WERI-Rb-1 (cell line): ENCODE data around the gene FKBP5.

ENCODE experiments used
- DNase-seq: peaks from one replicate; pipeline ENCODE4 v3.0.0-alpha.2; 2020
- H3K27ac ChIP-seq: fragments of 250-450 bp; sonication (Bioruptor Pico); 2 replicates; pipeline ENCODE4 v1.5.1; 2020; ENCODE audit warnings: mild to moderate bottlenecking, moderate library complexity
- H3K27me3 ChIP-seq: fragments of 250-450 bp; sonication (Bioruptor Pico); 2 replicates; pipeline ENCODE4 v1.5.1; 2021; ENCODE audit warnings: mild to moderate bottlenecking, low read depth, moderate library complexity; ENCODE audit not compliant: insufficient read depth, severe bottlenecking
- H3K36me3 ChIP-seq: fragments of 250-450 bp; sonication (Bioruptor Pico); 2 replicates; pipeline ENCODE4 v1.5.1; 2020; ENCODE audit warnings: mild to moderate bottlenecking, moderate library complexity
- H3K4me3 ChIP-seq: 2 replicates; pipeline ENCODE4 v1.5.1; 2011; ENCODE audit warnings: low read depth, mild to moderate bottlenecking, control low read depth, low read length
- H3K9me3 ChIP-seq: fragments of 250-450 bp; sonication (Bioruptor Pico); 2 replicates; pipeline ENCODE4 v1.5.1; 2021; ENCODE audit warnings: mild to moderate bottlenecking, moderate library complexity; ENCODE audit not compliant: severe bottlenecking
- TF ChIP-seq, protein P1 (sequence below): IDR thresholded peaks from 2 replicates; pipeline ENCODE4 v1.5.1; 2011; ENCODE audit warnings: low read depth, mild to moderate bottlenecking, control low read depth, inconsistent platforms, low read length

FKBP5 gene

DNA sequence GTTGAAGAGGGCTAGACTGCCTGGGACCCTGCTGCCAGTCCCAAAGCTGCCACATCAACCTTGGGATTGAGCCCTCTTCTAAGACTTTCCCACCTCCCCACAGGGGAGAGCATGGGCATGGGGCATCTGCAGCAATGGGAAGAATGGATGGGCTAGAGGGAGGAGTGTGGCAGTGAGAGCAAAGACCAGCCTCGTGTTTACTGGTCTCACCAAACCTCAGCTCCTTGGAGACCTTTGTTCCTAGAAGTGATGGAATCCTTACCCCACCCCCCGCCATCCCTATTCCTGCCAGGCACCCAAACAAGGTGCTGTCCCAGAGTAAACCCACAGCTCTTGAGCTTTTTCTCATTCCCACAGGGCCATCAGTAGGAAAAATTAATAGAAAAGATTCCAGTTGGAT lies 28.1 kb upstream of the FKBP5 start:
- Histone ChIP-seq H3K36me3 (no peaks in the 10 kb centered on the region), H3K27ac (no peak overlapping the region), H3K9me3 (no peaks in the 10 kb centered on the region), H3K4me3 (no peak overlapping the region), H3K27me3 (no peaks in the 10 kb centered on the region)
- no peak for DNase-seq
- TF ChIP-seq, protein P1, sequence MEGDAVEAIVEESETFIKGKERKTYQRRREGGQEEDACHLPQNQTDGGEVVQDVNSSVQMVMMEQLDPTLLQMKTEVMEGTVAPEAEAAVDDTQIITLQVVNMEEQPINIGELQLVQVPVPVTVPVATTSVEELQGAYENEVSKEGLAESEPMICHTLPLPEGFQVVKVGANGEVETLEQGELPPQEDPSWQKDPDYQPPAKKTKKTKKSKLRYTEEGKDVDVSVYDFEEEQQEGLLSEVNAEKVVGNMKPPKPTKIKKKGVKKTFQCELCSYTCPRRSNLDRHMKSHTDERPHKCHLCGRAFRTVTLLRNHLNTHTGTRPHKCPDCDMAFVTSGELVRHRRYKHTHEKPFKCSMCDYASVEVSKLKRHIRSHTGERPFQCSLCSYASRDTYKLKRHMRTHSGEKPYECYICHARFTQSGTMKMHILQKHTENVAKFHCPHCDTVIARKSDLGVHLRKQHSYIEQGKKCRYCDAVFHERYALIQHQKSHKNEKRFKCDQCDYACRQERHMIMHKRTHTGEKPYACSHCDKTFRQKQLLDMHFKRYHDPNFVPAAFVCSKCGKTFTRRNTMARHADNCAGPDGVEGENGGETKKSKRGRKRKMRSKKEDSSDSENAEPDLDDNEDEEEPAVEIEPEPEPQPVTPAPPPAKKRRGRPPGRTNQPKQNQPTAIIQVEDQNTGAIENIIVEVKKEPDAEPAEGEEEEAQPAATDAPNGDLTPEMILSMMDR, result no peak

GRCh38 chr6:35713006-35713767 lies 24.5 kb upstream of the FKBP5 start:
- Histone ChIP-seq H3K27ac (no peak overlapping the region), H3K4me3 (no peak overlapping the region), H3K36me3 (no peaks in the 10 kb centered on the region), H3K27me3 (no peaks in the 10 kb centered on the region), H3K9me3 (no peaks in the 10 kb centered on the region)
- TF ChIP-seq, protein P1, result no peak
- no peak for DNase-seq

DNA sequence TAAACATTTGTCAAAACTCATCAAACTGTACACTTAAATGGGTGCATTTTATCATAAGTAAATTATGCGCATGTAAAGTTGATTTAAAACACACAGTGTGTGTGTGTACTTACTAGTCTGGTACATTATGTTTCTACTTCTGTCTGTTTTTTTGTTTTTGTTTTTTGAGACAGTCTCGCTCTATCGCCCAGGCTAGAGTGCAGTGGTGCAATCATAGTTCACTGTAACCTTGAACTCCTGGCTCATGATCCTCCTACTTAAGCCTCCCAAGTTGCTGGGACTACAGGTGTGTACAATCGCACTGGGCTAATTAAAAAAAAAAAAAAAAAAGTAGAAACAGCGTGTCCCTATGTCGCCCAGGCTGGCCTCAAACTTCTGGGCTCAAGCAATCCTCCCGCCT lies 23.0 kb upstream of the FKBP5 start:
- Histone ChIP-seq H3K9me3 (no peaks in the 10 kb centered on the region), H3K27ac (no peak overlapping the region), H3K4me3 (no peak overlapping the region), H3K36me3 (no peaks in the 10 kb centered on the region), H3K27me3 (no peaks in the 10 kb centered on the region)
- no peak for DNase-seq
- TF ChIP-seq, protein P1, result no peak

GRCh38 chr6:35710241-35710847 lies 21.6 kb upstream of the FKBP5 start:
- H3K36me3 ChIP-seq, result no peaks in the 10 kb centered on the region
- no peak for DNase-seq
- H3K4me3 ChIP-seq, result no peak overlapping the region
- TF ChIP-seq, protein P1, result no peak
- no peaks in the 10 kb centered on the region for H3K9me3 ChIP-seq
- no peaks in the 10 kb centered on the region for H3K27me3 ChIP-seq
- H3K27ac ChIP-seq, result no peak overlapping the region

GRCh38 chr6:35708585-35708984 lies 19.9 kb upstream of the FKBP5 start:
- Histone ChIP-seq H3K9me3 (peaks cover 2% of the 10 kb centered on the region), H3K4me3 (no peak overlapping the region), H3K36me3 (no peaks in the 10 kb centered on the region), H3K27me3 (no peaks in the 10 kb centered on the region), H3K27ac (no peak overlapping the region)
- no peak for DNase-seq
- TF ChIP-seq, protein P1, result no peak
